HepG2 (cell line): ENCODE data around the gene PLEKHH1. TPM values are rescaled to one million over a fixed set of nuclear protein-coding genes. Genes with fewer than 3 reads are reported as not detected.

Experiments used
- BRD4 ChIP-seq: sonication (generic); formaldehyde crosslinking; IDR thresholded peaks from 2 replicates; pipeline ENCODE4 v1.4.0; 2020; ENCODE audit warnings: missing genetic modification reagents
- CC2D1A ChIP-seq: sonication (generic); formaldehyde crosslinking; IDR thresholded peaks from 2 replicates; pipeline ENCODE4 v1.8.1; 2023; ENCODE audit warnings: mild to moderate bottlenecking, missing genetic modification reagents
- CEBPZ ChIP-seq: IDR thresholded peaks from 2 replicates; pipeline ENCODE4 v1.6.1; 2012; ENCODE audit warnings: low read length, improper control_type of control experiment
- CREBL2 ChIP-seq: sonication (generic); formaldehyde crosslinking; IDR thresholded peaks from 2 replicates; pipeline ENCODE4 v1.8.1; 2023; ENCODE audit warnings: missing genetic modification reagents, mild to moderate bottlenecking, borderline replicate concordance
- DNMT1 ChIP-seq: sonication (generic); formaldehyde crosslinking; IDR thresholded peaks from 2 replicates; pipeline ENCODE4 v1.5.1; 2020; ENCODE audit warnings: mild to moderate bottlenecking, missing genetic modification reagents
- KAT8 ChIP-seq: IDR thresholded peaks from 2 replicates; pipeline ENCODE4 v1.6.1; 2016; ENCODE audit warnings: missing genetic modification reagents, missing compliant biosample characterization
- MXI1 ChIP-seq: IDR thresholded peaks from 3 replicates; pipeline ENCODE4 v1.6.1; 2012; ENCODE audit warnings: low read depth, low read length, inconsistent platforms, borderline replicate concordance
- PHF5A ChIP-seq: IDR thresholded peaks from one replicate; pipeline ENCODE4 v1.6.1; 2018; ENCODE audit warnings: low read depth, missing genetic modification reagents; ENCODE audit not compliant: unreplicated experiment
- PRMT3 ChIP-seq: sonication (generic); formaldehyde crosslinking; IDR thresholded peaks from 2 replicates; pipeline ENCODE4 v1.8.1; 2022; ENCODE audit warnings: low read depth, mild to moderate bottlenecking, moderate library complexity, missing genetic modification reagents, borderline replicate concordance
- REXO4 ChIP-seq: sonication (generic); formaldehyde crosslinking; IDR thresholded peaks from 2 replicates; pipeline ENCODE4 v1.8.0; 2022; ENCODE audit warnings: missing genetic modification reagents, mild to moderate bottlenecking, borderline replicate concordance
- SAP130 ChIP-seq: IDR thresholded peaks from 2 replicates; pipeline ENCODE4 v1.6.1; 2016; ENCODE audit warnings: low read depth
- XBP1 ChIP-seq: sonication (generic); formaldehyde crosslinking; IDR thresholded peaks from 2 replicates; pipeline ENCODE4 v1.5.0; 2020; ENCODE audit warnings: missing genetic modification reagents
- ZC3H4 ChIP-seq: sonication (generic); formaldehyde crosslinking; IDR thresholded peaks from 2 replicates; pipeline ENCODE4 v1.4.0; 2020; ENCODE audit warnings: missing genetic modification reagents, borderline replicate concordance
- ZFP36 ChIP-seq: fragments of 150-350 bp; IDR thresholded peaks from 2 replicates; pipeline ENCODE4 v1.6.1; 2018; ENCODE audit warnings: borderline replicate concordance, low read length, low read depth; ENCODE audit not compliant: partially characterized antibody
- ZNF263 ChIP-seq: sonication (generic); formaldehyde crosslinking; IDR thresholded peaks from 2 replicates; pipeline ENCODE4 v1.4.0; 2020; ENCODE audit warnings: missing genetic modification reagents
- ZNF432 ChIP-seq: sonication (generic); formaldehyde crosslinking; IDR thresholded peaks from 2 replicates; pipeline ENCODE4 v1.5.0; 2020; ENCODE audit warnings: missing genetic modification reagents, mild to moderate bottlenecking, borderline replicate concordance
- ZNF501 ChIP-seq: sonication (generic); formaldehyde crosslinking; IDR thresholded peaks from 2 replicates; pipeline ENCODE4 v1.5.1; 2020; ENCODE audit warnings: mild to moderate bottlenecking, moderate library complexity, missing genetic modification reagents
- ZNF574 ChIP-seq: sonication (generic); formaldehyde crosslinking; IDR thresholded peaks from 2 replicates; pipeline ENCODE4 v1.4.0; 2020; ENCODE audit warnings: missing genetic modification reagents
- ZNF766 ChIP-seq: sonication (generic); formaldehyde crosslinking; IDR thresholded peaks from 2 replicates; pipeline ENCODE4 v1.5.0; 2020; ENCODE audit warnings: missing genetic modification reagents, borderline replicate concordance
- ZUFSP ChIP-seq: sonication (generic); formaldehyde crosslinking; IDR thresholded peaks from 2 replicates; pipeline ENCODE4 v1.9.0; 2021; ENCODE audit warnings: missing genetic modification reagents, mild to moderate bottlenecking, borderline replicate concordance
- polyA plus RNA-seq, 8 experiments: library from polyadenylated mRNA; depleted of rRNA in 3 of 8; stranded (reverse) in 7 of 8; unstranded in 1 of 8; fragments of >200 nt; fragmentation: Illumina TruSeq in 4 of 8; extraction: Trizol in 4 of 8; gene quantifications; 2 replicates each; pipeline versions ENCODE4 v1.2.1 to v1.2.3, GENCODE V29; 2011 to 2016; ENCODE audit warnings: low read depth in 4 of 8, missing spikeins in 1 of 8, mixed read lengths in 1 of 8; ENCODE audit not compliant: insufficient read depth in 1 of 8
- total RNA-seq, 5 experiments: library from RNA; depleted of rRNA; stranded (reverse); fragments of >200 nt; fragmentation: Illumina TruSeq; extraction: Trizol; gene quantifications; 2 replicates each; pipeline ENCODE4 v1.2.3, GENCODE V29; 2016; ENCODE audit warnings: low read depth in 1 of 5

PLEKHH1 gene
- total and polyA plus RNA-seq, 2 of the 13 experiments (the other 11 are each of a cell fraction or from before 2014, with no cell fraction given): 8.6 to 15.8 TPM

GRCh38 chr14:67526676-67527459 is 6.2 kb upstream of the PLEKHH1 start (continued):
- TF ChIP-seq ZNF574 (CRISPR knock-in tag) (peak; percentile 72), BRD4 (no peak), ZC3H4 (CRISPR knock-in tag) (no peak), CEBPZ (no peak), XBP1 (CRISPR knock-in tag) (no peak), CC2D1A (CRISPR knock-in tag) (no peak), SAP130 (CRISPR knock-in tag) (peak; percentile 30; the same call in 1 of the 2 replicates), ZNF263 (CRISPR knock-in tag) (no peak), ZNF766 (no peak), DNMT1 (CRISPR knock-in tag) (no peak), ZUFSP (CRISPR knock-in tag) (no peak), KAT8 (no peak), PHF5A (peak; percentile 36), ZNF501 (0 out of 2 replicates have a peak, but pooled peaks have one; percentile 22), REXO4 (CRISPR knock-in tag) (no peak), ZNF432 (CRISPR knock-in tag) (no peak), CREBL2 (CRISPR knock-in tag) (no peak), PRMT3 (CRISPR knock-in tag) (no peak), ZFP36 (no peak), MXI1 (no peak)
